ENCODE results near the gene IFI27L2.

IFI27L2 gene

DNA sequence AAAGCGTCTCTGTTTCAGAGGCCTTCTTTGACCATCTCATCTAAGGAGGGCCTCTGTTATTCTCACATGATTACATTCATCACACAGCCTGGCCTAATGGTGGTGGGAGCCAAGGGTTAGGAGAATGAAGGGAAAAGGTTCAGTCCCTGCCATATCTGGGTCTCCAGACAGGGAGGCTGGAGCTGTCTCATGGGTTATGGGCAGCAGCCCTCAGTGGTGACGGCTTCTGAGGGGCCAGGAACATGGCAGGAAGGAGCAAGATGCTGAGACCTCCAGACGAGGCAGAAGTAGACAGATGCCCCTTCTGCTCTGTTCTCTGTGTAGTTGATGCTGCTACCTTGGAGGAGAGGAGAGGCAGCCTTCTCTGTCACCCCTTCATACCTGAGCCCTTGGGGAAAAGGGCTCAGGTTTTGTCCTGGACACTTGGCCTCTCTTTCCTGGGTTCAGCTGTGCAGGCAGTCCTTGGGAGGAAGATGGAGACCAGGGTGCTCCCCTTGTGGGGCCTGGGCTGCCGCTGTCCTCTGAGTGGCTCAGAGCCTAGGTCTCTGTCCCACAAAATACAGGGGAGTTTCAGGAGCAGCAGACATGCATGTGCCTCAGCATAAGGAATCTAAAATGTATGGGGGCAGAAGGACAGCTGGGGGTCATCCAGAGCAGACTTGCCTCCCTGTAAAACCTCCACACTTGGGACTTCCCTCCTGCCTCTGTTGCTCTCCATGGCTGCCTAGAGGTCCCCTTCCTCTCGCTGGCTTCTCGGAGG is 3.6 kb downstream of the IFI27L2 start:
- Mint-ChIP-seq H3K4me1 (peaks cover 25% of the 10 kb centered on the region), H3K9me3 (peaks cover 10% of the 10 kb centered on the region), H3K4me3 (no peak overlapping the region), H3K27ac (no peak overlapping the region), H3K36me3 (ENCODE audit: low read depth) (peaks cover 1% of the 10 kb centered on the region), H3K27me3 (ENCODE audit: low read depth) (no peaks in the 10 kb centered on the region)
- TF ChIP-seq CTCF (IDR thresholded peaks at IDR 0.05; ENCODE audit: unreplicated experiment in 3 of 3), result no peak

DNA sequence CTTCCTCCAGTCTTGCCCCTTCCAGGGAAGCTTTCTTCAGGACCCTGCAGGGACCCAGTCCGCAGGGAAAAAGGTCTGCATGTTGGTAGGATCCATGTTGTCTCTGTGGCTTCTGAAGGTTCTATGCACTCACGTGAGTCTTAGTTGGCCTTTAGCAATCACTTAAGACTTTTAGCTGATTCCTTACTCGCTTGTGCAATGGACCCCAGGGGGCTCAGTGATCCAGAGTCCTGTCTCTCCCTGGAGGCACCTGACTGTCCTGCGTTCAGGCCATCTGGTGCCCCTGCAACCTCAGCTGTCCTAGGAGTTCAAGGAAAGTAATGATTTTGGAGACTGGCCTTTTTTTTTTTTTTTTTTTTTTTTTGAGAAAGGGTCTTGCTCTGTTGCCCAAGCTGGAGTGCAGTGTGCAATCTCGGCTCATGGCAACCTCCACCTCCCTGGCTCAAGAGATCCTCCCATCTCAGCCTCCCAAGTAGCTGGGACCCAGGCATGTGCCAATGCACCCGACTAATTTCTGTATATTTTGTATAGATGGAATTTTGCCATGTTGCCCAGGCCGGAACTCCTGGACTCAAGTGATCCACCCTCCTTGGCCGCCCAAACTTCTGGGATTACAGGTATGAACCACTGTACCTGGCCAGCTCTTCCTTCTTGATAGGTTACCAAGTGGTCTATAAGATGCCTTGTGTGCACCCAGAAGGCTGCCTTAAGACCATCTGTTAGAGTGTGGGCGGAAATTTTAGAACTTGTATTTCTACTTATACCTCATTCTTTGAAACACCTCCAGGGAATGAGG is 4.6 kb downstream of the IFI27L2 start:
- H3K27ac Mint-ChIP-seq, result no peak overlapping the region
- peaks cover 20% of the 10 kb centered on the region for H3K4me1 Mint-ChIP-seq
- H3K36me3 Mint-ChIP-seq (ENCODE audit: low read depth), result peaks cover 5% of the 10 kb centered on the region
- no peak for TF ChIP-seq CTCF (IDR thresholded peaks at IDR 0.05; ENCODE audit: unreplicated experiment in 3 of 3)
- no peak overlapping the region for H3K4me3 Mint-ChIP-seq
- peaks cover 14% of the 10 kb centered on the region for H3K9me3 Mint-ChIP-seq
- no peaks in the 10 kb centered on the region for H3K27me3 Mint-ChIP-seq (ENCODE audit: low read depth)

GRCh38 chr14:94123868-94124267 is 5.5 kb downstream of the IFI27L2 start:
- Mint-ChIP-seq H3K4me3 (no peak overlapping the region), H3K27me3 (ENCODE audit: low read depth) (no peaks in the 10 kb centered on the region), H3K27ac (no peak overlapping the region), H3K9me3 (peaks cover 14% of the 10 kb centered on the region), H3K4me1 (peaks cover 16% of the 10 kb centered on the region), H3K36me3 (ENCODE audit: low read depth) (peaks cover 5% of the 10 kb centered on the region)
- no peak for TF ChIP-seq CTCF (IDR thresholded peaks at IDR 0.05; ENCODE audit: unreplicated experiment in 3 of 3)

- Mint-ChIP-seq H3K4me3 (no peak overlapping the region), H3K27ac (no peak overlapping the region), H3K36me3 (ENCODE audit: low read depth) (peaks cover 5% of the 10 kb centered on the region), H3K27me3 (ENCODE audit: low read depth) (peaks cover 3% of the 10 kb centered on the region), H3K4me1 (peaks cover 16% of the 10 kb centered on the region), H3K9me3 (peaks cover 14% of the 10 kb centered on the region)
- TF ChIP-seq CTCF (IDR thresholded peaks at IDR 0.05; ENCODE audit: unreplicated experiment in 3 of 3), result no peak
Measured at GRCh38 chr14:94123296-94123695, 6.1 kb downstream of the IFI27L2 start.

DNA sequence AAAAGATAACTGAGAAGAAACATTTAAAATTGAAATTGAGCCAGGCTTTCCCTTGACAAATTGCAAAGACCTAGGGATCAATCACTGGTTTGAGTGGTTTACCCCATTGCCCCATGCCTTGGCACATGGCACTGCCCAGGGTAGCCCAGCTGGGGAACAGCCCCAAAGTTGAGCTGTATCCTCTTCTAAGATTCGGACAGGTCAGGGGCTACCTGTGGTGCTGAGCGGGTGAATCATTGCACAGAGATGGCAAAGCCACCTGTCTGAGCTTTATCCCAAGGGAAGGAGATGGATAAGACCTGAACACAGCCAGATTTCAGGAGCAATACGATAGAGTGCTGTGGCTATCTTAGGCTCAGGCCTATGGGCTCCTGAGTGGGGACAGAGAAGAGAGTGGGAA is 7.0 kb downstream of the IFI27L2 start:
- H3K36me3 Mint-ChIP-seq (ENCODE audit: low read depth), result peaks cover 5% of the 10 kb centered on the region
- TF ChIP-seq CTCF (IDR thresholded peaks at IDR 0.05; ENCODE audit: unreplicated experiment in 3 of 3), result no peak
- peaks cover 16% of the 10 kb centered on the region for H3K4me1 Mint-ChIP-seq
- H3K9me3 Mint-ChIP-seq, result peaks cover 14% of the 10 kb centered on the region
- H3K27me3 Mint-ChIP-seq (ENCODE audit: low read depth), result peaks cover 3% of the 10 kb centered on the region
- peak overlapping the region in 1 of 3 experiments; percentile 49 for H3K27ac Mint-ChIP-seq
- no peak overlapping the region for H3K4me3 Mint-ChIP-seq

Data from nephron (organoid).